K562 (cell line): ENCODE measurements around the gene GNB5. TPM values are rescaled to one million over a fixed set of nuclear protein-coding genes. Genes with fewer than 3 reads are reported as not detected.
A peak's percentile ranks its signal among the peaks of the same experiment; 100 is the strongest.

Experiments
- ATAC-seq: fragments of 200-7000 bp; cut with Tn5 transposase; 3 replicates; pipeline ENCODE4 v1.9.1; 2020; ENCODE audit warnings: moderate library complexity
- BruUV-seq: library from RNA; stranded (reverse); fragments of 400-500 nt; replicated peaks from 2 replicates; lab custom pipeline; 2021; lab: Mats Ljungman, UMichigan
- CTCF ChIA-PET: fragments of 300-600 bp; formaldehyde crosslinking; extraction: SDS; loops from one replicate; lab custom pipeline; 2021; ENCODE audit warnings: low intra/inter-chr PET ratio; lab: Yijun Ruan, JAX
- POLR2A ChIA-PET: fragments of 300-600, 350-650 bp; sonication (Branson Sonifier 250); formaldehyde crosslinking; extraction: SDS; loops from one replicate; lab custom pipeline; 2021; ENCODE audit warnings: antibody characterized with exemption, inconsistent platforms; lab: Yijun Ruan, JAX
- DNase-seq, 4 experiments: peaks; one replicate each; pipeline versions ENCODE4 v3.0.0 to v3.0.0-alpha.2; 2011 to 2018; ENCODE audit warnings: low spot score in 3 of 4, mixed read lengths in 3 of 4; ENCODE audit errors: extremely low read depth in 1 of 4
- FAIRE-seq: peaks from 2 replicates; lab custom pipeline; 2011; peaks lifted over from hg19 to GRCh38; lab: Jason Lieb, UNC
- H2AFZ ChIP-seq: 2 replicates; pipeline ENCODE4 v1.6.0; 2011; ENCODE audit warnings: low read depth, low read length, control low read depth, inconsistent platforms
- H3K27ac ChIP-seq: fragments of 200-600 bp; 3 replicates; pipeline ENCODE4 v1.8.0; 2011; ENCODE audit warnings: low read depth, mild to moderate bottlenecking, control low read depth, inconsistent platforms, low read length, moderate library complexity, mixed read lengths; ENCODE audit errors: extremely low read depth
- H3K27me3 ChIP-seq, 2 experiments: fragments of 300-600 bp in 1 of 2; 2 replicates in 1 of 2; 3 replicates in 1 of 2; pipeline versions ENCODE4 v1.6.0 to v1.8.0; 2011; ENCODE audit warnings: inconsistent platforms in 2 of 2, low read length in 2 of 2, mild to moderate bottlenecking in 1 of 2, mixed read lengths in 1 of 2, moderate library complexity in 1 of 2; ENCODE audit not compliant: control insufficient read depth in 2 of 2, insufficient read depth in 2 of 2
- H3K36me3 ChIP-seq: fragments of 300-600 bp; 3 replicates; pipeline ENCODE4 v1.8.0; 2011; ENCODE audit warnings: mild to moderate bottlenecking, low read length, inconsistent platforms; ENCODE audit not compliant: control insufficient read depth, insufficient read depth
- H3K4me1 ChIP-seq, 2 experiments: fragments of 200-600 bp in 1 of 2; replicated peaks in 1 of 2; 2 replicates in 1 of 2; 3 replicates in 1 of 2; pipeline versions ENCODE4 v1.5.1 to v1.8.0; 2011; ENCODE audit warnings: inconsistent platforms in 2 of 2, low read length in 2 of 2, mild to moderate bottlenecking in 1 of 2, mixed read lengths in 1 of 2, moderate library complexity in 1 of 2; ENCODE audit not compliant: control insufficient read depth in 2 of 2, insufficient read depth in 2 of 2
- H3K4me2 ChIP-seq: 2 replicates; pipeline ENCODE4 v1.6.1; 2011; ENCODE audit warnings: low read length, control low read depth, inconsistent platforms, mixed read lengths; ENCODE audit not compliant: insufficient read depth
- H3K4me3 ChIP-seq: fragments of 200-600 bp; sonication (generic), shearing (Covaris generic); 2 replicates; pipeline ENCODE4 v1.5.1; 2016; ENCODE audit warnings: control low read depth, inconsistent platforms
- H3K79me2 ChIP-seq: fragments of 200-600 bp; 3 replicates; pipeline ENCODE4 v1.8.0; 2011; ENCODE audit warnings: low read length, inconsistent platforms; ENCODE audit not compliant: control insufficient read depth, insufficient read depth
- H3K9ac ChIP-seq, 2 experiments: 2 replicates each; pipeline versions ENCODE4 v1.6.0 to v1.6.1; 2011; ENCODE audit warnings: low read depth in 2 of 2, low read length in 2 of 2, control low read depth in 1 of 2, inconsistent platforms in 1 of 2, mild to moderate bottlenecking in 1 of 2, mixed read lengths in 1 of 2; ENCODE audit not compliant: insufficient read depth in 1 of 2
- H3K9me1 ChIP-seq: one replicate; pipeline ENCODE4 v1.6.0; 2011; ENCODE audit warnings: inconsistent platforms, mild to moderate bottlenecking, low read length, moderate library complexity; ENCODE audit not compliant: control insufficient read depth, insufficient read depth
- H3K9me3 ChIP-seq: replicated peaks from 2 replicates; pipeline ENCODE4 v1.5.1; 2011; ENCODE audit warnings: low read depth, low read length, inconsistent platforms; ENCODE audit not compliant: control insufficient read depth, insufficient read depth
- H4K20me1 ChIP-seq: replicated peaks from 2 replicates; pipeline ENCODE4 v1.6.1; 2011; ENCODE audit warnings: low read length, inconsistent platforms, mixed read lengths; ENCODE audit not compliant: control insufficient read depth, insufficient read depth
- ELF1 ChIP-seq: fragments of 200-800 bp; sonication (Bioruptor generic); IDR thresholded peaks from 2 replicates; pipeline ENCODE4 v1.6.1; 2016; ENCODE audit warnings: missing genetic modification characterization, missing compliant biosample characterization
- ESRRA ChIP-seq: fragments of 450-650 bp; IDR thresholded peaks from 2 replicates; pipeline ENCODE4 v1.6.1; 2014; ENCODE audit warnings: low read depth, mild to moderate bottlenecking, moderate library complexity, borderline replicate concordance
- FOXJ2 ChIP-seq: fragments of 200-800 bp; sonication (Bioruptor generic); IDR thresholded peaks from 2 replicates; pipeline ENCODE4 v1.6.1; 2016; ENCODE audit warnings: missing genetic modification characterization, missing compliant biosample characterization
- FOXJ3 ChIP-seq: sonication (generic); formaldehyde crosslinking; IDR thresholded peaks from 2 replicates; pipeline ENCODE4 v1.4.0; 2020; ENCODE audit warnings: mild to moderate bottlenecking, missing genetic modification reagents
- POLR2H ChIP-seq: IDR thresholded peaks from 2 replicates; pipeline ENCODE4 v1.6.1; 2016; ENCODE audit warnings: missing genetic modification characterization, low read depth, mild to moderate bottlenecking, control low read depth, missing compliant biosample characterization, moderate library complexity
- SMARCE1 ChIP-seq: fragments of 450-650 bp; IDR thresholded peaks from 2 replicates; pipeline ENCODE4 v1.7.1; 2016; ENCODE audit warnings: mild to moderate bottlenecking
- ZC3H8 ChIP-seq: fragments of 450-650 bp; IDR thresholded peaks from 2 replicates; pipeline ENCODE4 v1.6.1; 2017
- ZNF589 ChIP-seq: fragments of 200-800 bp; sonication (Bioruptor generic); IDR thresholded peaks from 2 replicates; pipeline ENCODE4 v1.6.1; 2016; ENCODE audit warnings: low read depth, missing genetic modification characterization, missing compliant biosample characterization
- WGBS: fragments of 100-300 bp; shearing (Covaris generic); methylation state at CpG from one replicate; pipeline ENCODE4 v1.1.6; 2016; ENCODE audit warnings: low coverage, mixed read lengths; ENCODE audit not compliant: insufficient coverage; ENCODE audit errors: missing lambda C conversion rate; 5-methylcytosine and 5-hydroxymethylcytosine counted together
- in situ Hi-C: fragments of 300-500 bp; cut with MboI; formaldehyde crosslinking; loops from 4 replicates; pipeline ENCODE4 v1.15.0; 2018; ENCODE audit warnings: inconsistent platforms, mixed read lengths
- intact Hi-C: fragments of 100-400 bp; cut with micrococcal nuclease; formaldehyde crosslinking; loops from 2 replicates; pipeline ENCODE4 v1.14.2; 2022
- polyA plus RNA-seq, 8 experiments: library from polyadenylated mRNA; depleted of rRNA in 4 of 8; stranded (reverse) in 5 of 8; unstranded in 3 of 8; fragments of >200 nt; fragmentation: Nextera tagmentation in 2 of 8; fragmentation: Illumina TruSeq in 1 of 8; extraction: Ambion mirVana in 2 of 8; extraction: Trizol in 1 of 8; gene quantifications; 2 replicates each; pipeline versions ENCODE4 v1.2.1 to v1.2.3, GENCODE V29; 2011 to 2014; ENCODE audit warnings: inconsistent platforms in 1 of 8, missing spikeins in 1 of 8
- total RNA-seq, 7 experiments: library from RNA; depleted of rRNA in 6 of 7; stranded (reverse); fragments of >200 nt in 6 of 7; fragmentation: Illumina TruSeq in 2 of 7; extraction: Trizol in 2 of 7; gene quantifications; 2 replicates each; pipeline versions ENCODE4 v1.2.1 to v1.2.3, GENCODE V29; 2011 to 2021; ENCODE audit warnings: low replicate concordance in 1 of 7

The GNB5 gene
- total and polyA plus RNA-seq, 9 of the 15 experiments (the other 6 are each of a cell fraction or from before 2014, with no cell fraction given) = 0.11 to 2.1 (median 0.77) TPM

DNA sequence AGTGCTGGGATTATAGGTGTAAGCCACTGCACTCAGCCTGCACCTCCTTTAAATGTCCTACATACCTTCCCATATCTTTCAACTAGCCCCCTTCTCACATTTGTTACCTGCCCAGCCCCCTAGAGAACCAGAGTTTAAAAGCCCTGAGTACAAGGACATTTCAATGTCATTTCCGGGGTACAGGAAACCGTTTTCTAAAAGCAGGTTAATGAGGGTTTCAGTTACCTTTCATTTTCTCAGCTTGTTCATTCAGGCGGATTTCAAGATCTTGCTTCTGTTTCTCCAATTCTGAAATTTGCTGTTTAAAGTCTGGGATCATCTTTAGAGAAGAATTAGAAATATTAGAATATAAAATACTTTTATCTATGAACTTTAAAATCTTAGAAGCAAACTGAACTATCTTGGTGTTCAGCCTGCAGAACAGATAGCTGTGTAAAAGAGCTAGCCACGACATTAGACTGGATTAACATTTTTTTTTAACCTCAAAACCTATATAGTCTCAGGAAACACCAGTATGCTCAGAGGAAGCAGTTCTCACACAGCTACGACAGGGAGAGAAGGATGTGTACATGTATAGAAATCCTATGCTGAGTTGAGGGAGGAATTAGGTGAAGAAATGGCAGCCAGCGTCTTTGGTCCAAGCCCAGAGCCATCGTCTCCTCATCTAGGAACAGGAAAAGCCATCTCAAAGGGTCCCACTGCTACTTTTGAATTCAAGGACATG is 29.9 kb upstream of the GNB5 start:
- no TSS peak for BruUV-seq
- Histone ChIP-seq H3K36me3 (no peaks in the 10 kb centered on the region), H3K4me2 (no peak overlapping the region), H3K9ac (no peak overlapping the region), H3K9me1 (no peaks in the 10 kb centered on the region), H3K4me1 (peaks cover 0 to 2% of the 10 kb centered on the region in 2 experiments; a peak in 1 of 5 replicates), H3K4me3 (no peak overlapping the region), H2AFZ (no peak overlapping the region), H4K20me1 (no peaks in the 10 kb centered on the region), H3K27ac (no peak overlapping the region), H3K27me3 (peaks cover 19 to 21% of the 10 kb centered on the region in 2 experiments), H3K9me3 (no peaks in the 10 kb centered on the region), H3K79me2 (no peaks in the 10 kb centered on the region)
- ChIA-PET POLR2A (interaction anchor here (0.6 kb wide), 1 partner anchor 12 kb away, joined by 3 read pairs; no protein-coding TSS in a partner anchor), CTCF (no interaction called here)
- TF ChIP-seq ZNF589 (CRISPR knock-in tag) (no peak), ELF1 (tag) (0 out of 2 replicates have a peak, but pooled peaks have one; percentile 25), ESRRA (peak; percentile 44; the same call in 1 of the 2 replicates)
- intact Hi-C loops (no loop called here), in situ Hi-C loops (no loop called here)
- under 1% methylated on average over 7 of the region's 7 CpGs for WGBS
- FAIRE-seq = no peak
- no peak for DNase-seq
- ATAC-seq = no peak

DNA sequence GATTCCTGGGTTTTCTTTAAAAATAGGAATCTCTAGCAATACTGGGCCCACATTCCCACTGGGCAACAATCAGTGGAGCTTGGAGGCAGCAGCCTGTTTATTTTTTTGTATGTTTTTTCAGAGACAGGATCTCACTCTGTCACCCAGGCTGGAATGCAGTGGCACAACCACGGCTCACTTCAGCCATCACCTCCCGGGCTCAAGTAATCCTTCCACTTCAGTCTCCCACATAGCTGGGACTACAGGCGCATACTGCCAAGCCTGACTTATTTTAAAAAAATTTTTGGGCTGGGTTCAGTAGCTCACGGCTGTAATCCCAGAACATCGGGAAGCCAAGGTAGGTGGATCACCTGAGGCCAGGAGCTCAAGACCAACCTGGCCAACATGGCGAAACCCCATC is 29.1 kb upstream of the GNB5 start:
- Histone ChIP-seq H3K4me1 (peaks cover 0 to 2% of the 10 kb centered on the region in 2 experiments; a peak in 1 of 5 replicates), H3K27me3 (peaks cover 15 to 20% of the 10 kb centered on the region in 2 experiments), H3K4me3 (no peak overlapping the region), H3K4me2 (no peak overlapping the region), H2AFZ (no peak overlapping the region), H3K9me1 (no peaks in the 10 kb centered on the region), H3K27ac (no peak overlapping the region), H3K9ac (no peak overlapping the region), H3K79me2 (no peaks in the 10 kb centered on the region), H3K36me3 (no peaks in the 10 kb centered on the region), H3K9me3 (no peaks in the 10 kb centered on the region), H4K20me1 (no peaks in the 10 kb centered on the region)
- TF ChIP-seq FOXJ3 (CRISPR knock-in tag) (no peak), SMARCE1 (no peak), ZC3H8 (no peak), FOXJ2 (tag) (no peak), POLR2H (tag) (no peak)
- intact Hi-C loops (no loop called here), in situ Hi-C loops (no loop called here)
- ChIA-PET CTCF (no interaction called here), POLR2A (no interaction called here)
- 15% methylated on average over 6 of the region's 6 CpGs for WGBS
- FAIRE-seq = no peak
- BruUV-seq = no TSS peak
- ATAC-seq = no peak
- no peak for DNase-seq
